ENCODE results near the gene HEY2.
A peak's percentile ranks its signal among the peaks of the same experiment; 100 is the strongest.

Gene HEY2

DNA sequence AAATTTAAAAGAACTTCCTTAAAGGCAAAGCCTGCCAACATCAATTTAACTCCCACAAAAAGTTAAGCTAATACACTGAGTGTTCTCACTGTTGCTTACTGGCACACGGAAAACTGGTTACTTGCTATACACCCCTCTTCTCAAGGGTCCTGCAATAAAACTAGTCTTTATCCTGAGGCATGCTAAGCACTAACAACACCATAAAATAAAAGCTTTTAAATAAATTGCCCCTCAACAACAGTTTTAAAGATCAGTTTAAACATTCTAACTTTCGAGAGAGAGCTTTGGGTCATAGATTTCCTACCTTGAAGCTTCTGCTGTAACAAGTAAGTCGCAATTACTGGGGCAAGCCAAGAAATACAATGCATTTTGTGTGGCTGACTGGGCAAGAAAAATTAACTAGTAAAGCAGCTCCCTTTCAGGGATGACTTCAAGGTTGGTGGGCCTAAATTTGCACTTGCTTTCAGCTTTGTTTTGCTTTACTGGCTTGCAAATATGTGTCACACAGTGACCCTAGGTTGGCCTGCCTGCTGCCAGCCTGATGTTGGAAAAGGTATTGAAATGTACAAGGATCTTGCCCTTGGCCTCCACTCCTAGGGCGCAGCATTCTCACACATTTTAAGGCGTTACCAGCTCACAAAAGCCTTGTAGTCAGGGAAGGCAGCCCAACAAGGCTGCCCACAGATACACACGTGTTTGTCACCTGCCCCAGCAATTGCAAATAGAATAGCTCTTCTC is 4.0 kb upstream of the HEY2 start:
- DNase-seq, result no peak

DNA sequence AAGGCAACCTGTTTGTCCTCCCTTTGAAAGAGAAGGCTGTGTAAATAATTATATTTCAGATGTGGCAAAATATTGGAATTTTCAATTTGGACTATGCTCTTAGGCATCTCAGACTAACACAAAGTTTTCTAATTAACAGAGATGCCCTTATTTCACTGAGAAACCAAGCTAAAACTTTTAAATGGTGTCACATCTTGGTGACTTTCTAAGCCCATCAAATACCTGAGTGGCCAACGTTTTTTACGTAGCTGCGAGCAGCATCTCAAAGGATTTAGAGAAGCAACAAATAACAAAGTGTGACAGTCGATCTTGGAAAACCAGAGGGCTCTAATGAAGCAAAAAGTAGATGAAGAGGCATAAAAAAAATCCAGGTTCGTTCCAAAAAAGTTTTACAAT is 3.4 kb upstream of the HEY2 start:
- no peak for DNase-seq

DNA sequence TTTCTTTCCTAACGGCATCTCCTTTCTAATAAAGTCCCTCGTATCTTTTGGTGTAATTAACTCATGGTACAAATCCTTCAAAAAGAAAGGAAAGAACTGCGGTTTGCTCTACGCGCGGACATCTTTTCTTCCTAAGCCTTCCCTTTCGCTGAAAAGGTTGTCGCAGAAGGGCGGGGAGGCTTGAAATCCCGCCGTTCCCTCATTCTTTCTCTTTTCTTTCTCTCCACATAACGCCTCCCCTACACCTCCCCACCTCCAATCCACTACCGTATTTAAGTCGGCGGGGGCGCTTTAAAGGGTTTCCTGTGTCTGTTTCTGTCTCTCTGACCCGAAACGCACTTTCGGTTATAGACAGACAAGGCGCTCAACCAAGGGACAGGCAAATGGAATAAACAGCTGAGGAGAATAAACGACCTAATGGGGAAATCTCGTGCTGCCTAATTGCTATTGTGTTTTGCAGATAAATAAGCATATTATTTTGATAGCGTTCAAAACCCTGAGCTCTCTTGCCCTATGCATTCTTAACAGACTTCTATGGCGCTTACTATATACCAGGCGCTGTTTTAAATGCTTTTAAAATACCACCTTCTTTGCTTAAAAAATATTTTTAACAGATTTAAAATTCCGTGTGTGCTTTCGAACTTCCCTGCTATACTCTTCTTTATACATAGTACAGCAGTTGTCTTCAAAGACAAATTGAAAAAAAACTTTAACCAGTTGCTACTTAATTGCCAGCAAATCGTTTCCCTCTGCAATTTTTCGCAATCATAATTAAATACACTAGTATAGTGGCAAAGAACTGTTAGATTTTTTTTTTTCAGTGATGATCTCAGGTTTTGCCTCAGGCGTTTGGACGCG is 2.5 kb upstream of the HEY2 start:
- peak; percentile 80 for DNase-seq

DNA sequence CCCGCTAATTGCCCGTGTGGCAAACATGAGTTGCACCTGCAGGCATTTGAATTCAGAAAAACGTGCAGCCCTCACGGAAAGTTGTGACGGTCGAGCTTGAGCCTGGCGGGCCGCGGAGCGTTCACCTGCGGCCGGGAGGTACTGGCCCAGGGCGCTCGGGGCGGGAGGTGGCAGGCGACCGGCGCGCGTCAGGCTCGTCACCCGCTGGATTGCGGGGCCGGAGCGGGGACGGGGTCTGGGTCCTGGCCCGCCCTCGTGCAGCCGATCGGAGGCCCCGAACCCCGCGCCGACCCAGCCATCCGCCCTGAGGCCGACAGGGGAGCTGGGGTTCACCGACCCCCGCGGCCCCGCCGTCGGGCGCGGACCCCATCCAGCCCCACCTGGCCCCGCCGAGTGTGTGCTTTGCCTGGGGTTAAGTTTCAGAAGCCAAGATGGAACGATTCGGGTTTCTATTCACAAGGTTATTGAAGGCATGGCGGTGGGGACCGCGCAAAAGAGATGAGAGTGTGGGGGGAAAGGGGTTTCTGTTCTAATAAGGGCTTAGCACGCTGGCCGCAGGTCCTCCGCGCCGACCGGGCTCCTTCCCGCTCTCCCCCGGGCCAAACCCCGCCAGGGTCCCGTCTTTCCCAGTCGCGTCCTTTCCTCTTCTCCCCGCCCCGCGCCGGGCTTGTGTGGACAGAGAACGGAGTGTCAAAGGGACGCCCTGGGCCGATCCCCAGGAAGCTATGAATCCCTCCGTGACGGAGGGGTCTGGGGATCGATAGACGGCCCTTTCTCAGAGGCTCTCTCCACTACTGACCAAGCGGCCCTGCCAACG is 1.6 kb upstream of the HEY2 start:
- DNase-seq, result peak; percentile 31

DNA sequence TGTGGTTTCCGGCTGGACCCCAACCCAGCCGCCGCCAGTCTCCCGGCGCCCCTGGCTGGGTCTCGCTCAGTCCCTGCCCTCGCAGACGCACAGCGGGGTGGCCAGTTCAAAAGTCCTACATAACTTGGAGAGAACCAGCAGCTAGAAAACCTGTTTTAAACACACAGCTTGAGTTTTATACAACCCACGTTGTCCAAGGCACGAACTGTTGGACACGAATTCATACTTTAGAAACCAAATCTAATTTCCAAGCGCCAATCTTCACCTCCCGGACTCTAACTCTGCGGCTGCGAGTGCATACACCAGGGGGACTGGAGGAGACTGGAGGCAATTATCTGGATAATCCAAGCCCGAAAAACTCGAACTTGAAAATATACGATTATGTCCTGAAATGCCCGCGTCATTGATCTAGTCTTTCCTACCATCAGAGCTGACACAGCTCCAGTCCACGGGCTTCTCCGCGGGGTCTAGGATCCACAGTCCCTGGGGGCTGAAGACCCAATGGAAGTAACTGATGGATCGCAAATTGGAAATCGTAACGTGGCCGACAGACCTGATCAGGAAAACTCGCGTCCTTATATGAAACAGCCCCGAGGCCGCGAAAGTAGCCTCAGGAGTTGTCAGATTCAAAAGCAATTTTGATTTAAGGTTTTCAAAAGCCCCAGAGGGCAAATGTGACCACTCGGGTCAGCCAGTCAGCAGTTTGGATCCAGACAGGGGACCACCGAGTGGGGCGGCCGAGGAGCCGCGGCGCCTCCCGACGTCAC is 843 bp upstream of the HEY2 start:
- DNase-seq, result peak; percentile 42

DNA sequence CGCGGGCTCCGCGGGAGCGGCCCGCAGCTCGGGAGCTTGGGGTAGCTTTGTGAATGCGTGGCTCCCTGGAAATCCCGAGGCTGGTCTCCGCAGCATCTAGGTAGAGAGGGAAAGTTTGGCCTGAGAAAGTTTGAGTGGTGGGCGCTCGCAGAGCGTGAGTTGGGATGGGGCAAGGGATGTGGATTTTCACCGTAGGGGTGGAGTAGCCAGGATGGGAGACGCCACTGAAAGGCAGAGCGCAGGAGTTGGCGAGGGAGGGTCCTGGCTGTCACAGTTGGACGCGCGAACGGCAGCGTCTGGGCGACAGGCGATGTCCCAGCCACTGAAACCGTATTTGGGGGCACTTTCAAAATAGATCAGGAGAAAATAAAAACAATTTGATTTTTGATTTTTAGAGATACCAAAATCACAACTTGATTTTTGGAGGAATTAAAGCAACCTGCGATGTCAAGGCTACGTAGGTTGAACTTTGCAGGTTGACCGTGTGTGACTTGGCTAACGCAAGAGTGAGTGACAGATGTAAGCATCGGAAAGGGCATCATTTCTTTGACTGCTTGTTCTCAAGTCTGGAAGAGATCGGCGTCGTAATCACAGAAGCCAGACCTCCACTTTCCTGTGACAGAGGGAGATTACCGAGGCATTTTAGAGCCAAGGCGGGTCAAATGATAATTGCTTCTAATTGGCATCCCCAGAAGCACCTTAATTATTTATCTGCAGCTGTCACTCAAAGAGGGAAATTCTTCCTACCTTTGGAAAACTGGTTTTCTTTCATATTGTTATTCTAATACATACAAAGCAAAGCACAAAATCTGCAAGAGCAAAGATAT is 646 bp downstream of the HEY2 start:
- DNase-seq, result no peak

DNA sequence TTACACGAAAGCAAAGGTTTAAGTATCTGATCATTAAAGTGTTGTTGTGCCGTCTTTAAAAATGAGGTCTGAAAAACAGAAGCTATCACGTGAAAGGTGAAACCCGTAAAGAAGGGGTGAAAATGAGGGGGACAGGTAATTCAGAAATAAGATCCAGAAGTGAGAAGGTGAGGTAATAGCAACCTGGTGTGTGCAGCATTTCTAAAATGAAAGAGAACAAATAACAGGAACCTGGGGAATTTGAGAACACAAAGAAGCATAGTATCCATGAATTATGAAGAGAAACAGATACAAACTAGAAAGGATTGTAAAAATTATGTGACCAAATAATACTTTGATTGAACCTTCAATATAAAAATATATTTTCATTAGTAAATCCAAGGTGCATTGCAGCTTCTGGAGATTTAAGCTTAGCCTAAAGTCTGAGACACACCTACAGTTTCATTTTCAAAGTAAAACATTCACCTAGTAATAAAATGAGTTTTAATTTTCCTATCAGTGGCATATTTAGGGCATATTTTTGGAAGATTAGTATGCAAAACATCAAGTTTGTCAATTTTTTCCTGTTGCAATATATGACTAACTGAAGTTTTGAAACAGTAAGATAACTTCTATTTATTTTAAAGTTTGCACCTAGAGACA is 1.4 kb downstream of the HEY2 start:
- DNase-seq, result no peak

DNA sequence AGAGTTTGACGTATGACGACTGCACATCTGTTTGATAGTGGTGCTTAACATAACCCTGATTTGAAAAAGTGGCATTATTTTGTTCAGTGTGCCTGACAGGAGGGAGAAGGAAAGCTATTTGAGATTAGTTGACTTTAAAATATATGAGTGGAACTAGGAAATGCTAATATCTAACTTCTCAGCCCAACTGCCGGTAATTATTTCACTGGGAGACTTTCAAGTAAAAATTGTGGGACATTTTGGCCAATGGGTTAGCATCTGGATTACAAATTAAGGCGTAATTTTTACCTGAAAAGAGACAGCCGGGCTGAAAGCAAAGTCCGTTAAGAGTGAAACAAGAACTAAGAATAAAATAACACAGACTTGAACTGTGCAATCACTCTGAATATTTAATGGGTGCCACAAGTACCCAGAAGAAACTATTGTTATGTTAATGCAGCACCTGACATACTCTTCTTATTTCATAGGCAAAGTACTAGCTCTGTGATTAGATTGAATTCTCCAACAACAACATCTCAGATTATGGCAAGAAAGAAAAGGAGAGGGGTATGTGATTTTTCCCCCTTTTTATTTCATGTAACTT is 2.0 kb downstream of the HEY2 start:
- DNase-seq, result no peak

DNA sequence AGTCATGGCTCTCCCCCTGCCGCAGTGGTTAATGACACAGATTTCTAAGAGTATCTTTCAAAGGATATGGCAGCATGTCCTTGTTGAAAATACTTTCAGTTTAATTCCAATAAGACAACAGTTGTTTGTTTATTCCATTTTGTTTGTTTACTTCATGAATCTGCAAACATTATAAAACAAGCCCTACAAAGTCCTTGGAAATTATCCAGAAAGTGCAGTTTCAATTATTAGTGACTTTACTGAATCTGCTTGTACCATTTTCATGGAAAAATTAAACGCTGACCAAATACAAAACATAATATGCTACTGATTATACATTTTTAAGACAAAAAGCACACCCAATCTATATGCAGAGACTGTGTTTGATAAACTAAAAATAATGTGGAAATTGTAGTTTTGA is 3.3 kb downstream of the HEY2 start:
- no peak for DNase-seq

DNA sequence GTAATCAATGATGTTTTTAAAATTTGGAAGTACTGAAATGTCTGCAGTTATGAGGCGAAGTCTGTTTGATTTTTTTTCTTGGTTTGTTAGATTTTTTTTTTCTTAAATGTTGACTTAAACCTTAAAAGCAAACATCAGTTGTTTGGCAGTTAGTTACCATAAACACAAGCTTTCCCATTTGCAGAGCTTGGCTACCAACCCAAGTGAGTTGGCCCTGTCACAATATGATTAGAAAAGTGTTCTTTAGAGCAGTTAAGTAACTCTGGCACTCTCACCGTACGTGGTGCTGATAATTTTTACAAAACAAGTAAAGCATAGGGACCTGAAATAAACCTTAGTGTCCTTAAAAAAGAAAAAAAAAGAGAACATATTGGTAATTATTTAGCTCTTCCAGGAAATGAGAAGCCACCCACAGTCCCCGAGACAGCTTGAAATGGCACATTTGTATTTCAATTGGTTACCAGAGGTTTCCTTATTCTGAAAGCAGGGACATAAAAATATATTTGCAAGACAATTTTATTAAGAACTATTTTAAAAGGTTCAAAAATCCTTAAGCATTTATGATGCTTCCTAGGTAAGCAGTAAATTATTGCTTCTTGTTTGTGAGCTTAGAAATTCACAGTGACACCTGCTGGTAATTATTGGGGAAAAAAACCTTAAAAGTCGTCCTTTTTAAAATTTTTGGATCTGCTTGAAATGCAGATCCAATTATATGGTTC is 3.9 kb downstream of the HEY2 start:
- DNase-seq, result no peak

DNA sequence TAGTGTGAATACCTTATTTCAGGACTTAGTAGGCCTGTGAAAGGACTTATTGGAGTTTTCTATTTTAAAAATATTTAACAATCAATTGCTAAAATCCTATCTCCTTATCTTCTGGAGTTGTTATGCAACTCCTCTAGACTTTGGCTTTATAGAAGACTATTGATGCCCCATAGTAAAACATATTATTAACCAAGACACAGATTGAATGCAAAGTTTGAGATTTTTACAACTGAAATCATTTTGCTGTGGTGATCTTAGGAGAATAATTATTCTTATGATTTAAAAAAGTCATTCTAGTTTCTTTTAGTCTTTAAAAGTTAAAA is 4.5 kb downstream of the HEY2 start:
- no peak for DNase-seq

DNA sequence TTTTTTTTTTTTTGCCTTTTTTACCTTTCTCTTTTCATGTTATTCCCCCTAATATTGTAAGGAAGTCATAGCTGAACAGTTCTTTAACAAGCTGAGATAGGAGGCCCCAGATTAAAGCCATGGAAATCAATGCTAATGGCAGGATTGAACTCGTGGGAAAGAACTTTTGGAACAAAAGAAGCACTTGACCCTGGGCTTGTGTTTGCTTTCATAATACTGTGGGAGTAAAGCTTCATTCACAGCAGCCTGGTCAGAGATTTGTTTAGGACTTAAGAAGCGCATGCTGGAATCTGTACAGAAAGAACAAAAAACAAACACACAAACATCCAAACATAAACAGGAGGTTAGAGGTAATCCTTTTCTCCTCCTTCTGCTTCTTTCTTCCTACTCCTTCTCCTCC is 5.1 kb downstream of the HEY2 start:
- DNase-seq, result no peak

DNA sequence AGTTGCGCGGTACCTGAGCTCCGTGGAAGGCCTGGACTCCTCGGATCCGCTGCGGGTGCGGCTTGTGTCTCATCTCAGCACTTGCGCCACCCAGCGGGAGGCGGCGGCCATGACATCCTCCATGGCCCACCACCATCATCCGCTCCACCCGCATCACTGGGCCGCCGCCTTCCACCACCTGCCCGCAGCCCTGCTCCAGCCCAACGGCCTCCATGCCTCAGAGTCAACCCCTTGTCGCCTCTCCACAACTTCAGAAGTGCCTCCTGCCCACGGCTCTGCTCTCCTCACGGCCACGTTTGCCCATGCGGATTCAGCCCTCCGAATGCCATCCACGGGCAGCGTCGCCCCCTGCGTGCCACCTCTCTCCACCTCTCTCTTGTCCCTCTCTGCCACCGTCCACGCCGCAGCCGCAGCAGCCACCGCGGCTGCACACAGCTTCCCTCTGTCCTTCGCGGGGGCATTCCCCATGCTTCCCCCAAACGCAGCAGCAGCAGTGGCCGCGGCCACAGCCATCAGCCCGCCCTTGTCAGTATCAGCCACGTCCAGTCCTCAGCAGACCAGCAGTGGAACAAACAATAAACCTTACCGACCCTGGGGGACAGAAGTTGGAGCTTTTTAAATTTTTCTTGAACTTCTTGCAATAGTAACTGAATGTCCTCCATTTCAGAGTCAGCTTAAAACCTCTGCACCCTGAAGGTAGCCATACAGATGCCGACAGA is 9.9 kb downstream of the HEY2 start:
- no peak for DNase-seq

DNA sequence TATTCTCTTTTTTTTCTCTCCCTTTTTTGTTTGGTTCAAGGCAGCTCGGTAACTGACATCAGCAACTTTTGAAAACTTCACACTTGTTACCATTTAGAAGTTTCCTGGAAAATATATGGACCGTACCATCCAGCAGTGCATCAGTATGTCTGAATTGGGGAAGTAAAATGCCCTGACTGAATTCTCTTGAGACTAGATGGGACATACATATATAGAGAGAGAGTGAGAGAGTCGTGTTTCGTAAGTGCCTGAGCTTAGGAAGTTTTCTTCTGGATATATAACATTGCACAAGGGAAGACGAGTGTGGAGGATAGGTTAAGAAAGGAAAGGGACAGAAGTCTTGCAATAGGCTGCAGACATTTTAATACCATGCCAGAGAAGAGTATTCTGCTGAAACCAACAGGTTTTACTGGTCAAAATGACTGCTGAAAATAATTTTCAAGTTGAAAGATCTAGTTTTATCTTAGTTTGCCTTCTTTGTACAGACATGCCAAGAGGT is 10.6 kb downstream of the HEY2 start:
- DNase-seq, result no peak

DNA sequence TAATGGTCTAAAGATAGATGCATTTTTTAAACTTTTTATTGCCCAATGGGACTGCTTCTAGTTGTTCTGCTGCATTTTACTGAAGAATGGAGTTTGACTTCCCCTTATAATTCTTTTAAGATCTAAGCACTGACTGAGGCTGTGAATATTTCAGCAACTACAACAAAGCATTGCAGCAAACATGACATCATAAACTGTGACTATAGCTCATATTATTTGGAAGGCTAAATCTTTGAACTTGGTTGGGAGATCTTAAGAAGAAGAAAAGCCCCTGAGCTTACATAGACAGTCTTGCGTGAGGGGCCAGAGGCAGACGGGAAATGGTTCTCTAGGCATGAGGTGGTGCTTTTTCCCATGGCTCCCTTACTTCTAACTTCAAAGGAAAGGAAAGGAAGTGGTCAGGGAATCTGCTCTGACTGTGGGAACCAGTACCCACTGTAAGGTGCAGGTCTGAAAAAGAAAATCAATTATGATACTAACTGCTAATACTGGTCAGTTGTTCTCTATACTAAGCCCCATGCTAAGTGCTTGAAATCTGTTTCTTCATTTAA is 14.8 kb downstream of the HEY2 start:
- DNase-seq, result peak; percentile 40

DNA sequence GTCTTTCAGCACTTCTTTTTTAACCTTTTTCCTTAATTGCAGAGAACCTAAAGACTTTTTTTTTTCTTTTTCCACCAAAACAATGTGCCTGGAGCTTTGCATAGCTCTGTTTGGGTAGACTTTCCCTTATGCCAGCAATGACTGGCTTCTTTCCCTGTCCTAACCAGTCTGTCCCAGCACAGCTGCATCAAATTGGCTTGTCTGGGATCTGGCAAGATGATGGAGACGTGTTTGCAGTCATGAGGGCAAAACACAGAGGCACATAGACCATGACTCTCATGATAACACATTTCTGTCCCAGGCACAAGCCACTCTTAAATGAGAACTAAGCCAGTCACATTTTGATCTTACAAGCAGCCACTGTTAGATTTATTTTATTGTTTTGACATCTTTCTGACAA is 16.5 kb downstream of the HEY2 start:
- no peak for DNase-seq

DNA sequence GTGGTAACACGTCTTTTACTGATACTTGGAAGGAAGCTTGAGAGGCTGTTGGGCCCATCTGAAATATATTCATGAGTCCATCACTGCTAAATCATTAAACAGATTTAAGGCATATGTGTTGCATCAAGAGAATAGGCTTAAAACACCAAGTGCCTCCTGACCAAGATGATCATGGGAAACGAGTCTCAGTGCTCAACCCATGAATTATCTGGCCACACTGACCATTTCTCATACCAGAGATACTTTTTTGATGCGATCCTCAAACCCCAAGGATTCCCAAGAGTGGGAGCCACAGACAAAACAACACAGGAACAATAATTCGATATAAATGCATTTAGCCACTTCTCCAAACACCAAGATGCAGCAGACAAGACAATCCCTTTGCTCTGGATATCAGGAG is 17.2 kb downstream of the HEY2 start:
- DNase-seq, result peak; percentile 73

DNA sequence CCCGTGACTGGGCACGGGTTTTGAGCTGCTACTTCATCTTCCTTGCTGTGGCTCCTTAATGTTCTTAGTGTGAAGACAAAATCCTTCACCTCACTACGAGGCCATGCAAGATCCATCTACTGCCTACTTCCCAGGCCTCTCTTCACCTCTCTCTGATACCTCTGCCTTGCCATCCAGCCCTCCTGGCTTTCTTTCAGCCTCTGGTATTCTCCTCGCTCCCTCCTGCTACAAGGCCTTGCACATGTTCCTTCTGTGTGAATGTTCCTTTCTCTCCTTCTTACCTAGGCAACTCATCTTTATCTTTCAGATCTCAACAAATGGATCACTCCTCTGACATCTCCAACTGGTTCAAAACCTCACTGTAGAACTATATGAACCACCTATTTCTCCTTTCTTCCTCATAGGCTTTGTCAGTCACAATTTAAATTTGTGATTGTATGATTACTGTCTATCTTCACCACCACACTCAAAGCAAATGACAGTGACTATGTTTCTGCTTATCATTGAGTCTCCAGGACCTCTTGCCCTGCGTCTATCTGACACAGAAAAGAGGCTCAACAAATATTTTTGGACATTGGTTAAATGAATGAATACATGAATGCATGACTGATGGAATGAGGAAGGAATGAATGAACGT is 19.8 kb downstream of the HEY2 start:
- no peak for DNase-seq

Measured in fibroblast of skin of back (primary cell).